Keratinocyte (primary cell): ENCODE data around the gene L3MBTL3. TPM values are rescaled to one million over a fixed set of nuclear protein-coding genes. Genes with fewer than 3 reads are reported as not detected.

Source experiments
- DNase-seq: peaks from one replicate; pipeline ENCODE4 v3.0.0-alpha.2; 2011; ENCODE audit warnings: low read depth, missing footprints, low spot score
- FAIRE-seq: peaks from 2 replicates; lab custom pipeline; 2011; peaks lifted over from hg19 to GRCh38; lab: Jason Lieb, UNC
- H2AFZ ChIP-seq: 2 replicates; pipeline ENCODE4 v1.6.0; 2012; ENCODE audit warnings: low read length, control low read depth, inconsistent platforms; ENCODE audit not compliant: control insufficient read depth
- H3K27ac ChIP-seq: 2 replicates; pipeline ENCODE4 v1.5.1; 2011; ENCODE audit warnings: low read length; ENCODE audit not compliant: control insufficient read depth, insufficient read depth
- H3K27me3 ChIP-seq: 3 replicates; pipeline ENCODE4 v1.6.0; 2011; ENCODE audit warnings: low read length; ENCODE audit not compliant: control insufficient read depth, insufficient read depth; ENCODE audit errors: extremely low read depth
- H3K36me3 ChIP-seq, 2 experiments: 2 replicates in 1 of 2; 3 replicates in 1 of 2; pipeline ENCODE4 v1.5.1; 2011; ENCODE audit warnings: low read length in 2 of 2, mild to moderate bottlenecking in 1 of 2; ENCODE audit not compliant: control insufficient read depth in 2 of 2, insufficient read depth in 2 of 2; ENCODE audit errors: extremely low read depth in 1 of 2
- H3K4me1 ChIP-seq: 3 replicates; pipeline ENCODE4 v1.5.1; 2011; ENCODE audit warnings: low read length; ENCODE audit not compliant: control insufficient read depth, insufficient read depth; ENCODE audit errors: extremely low read depth
- H3K4me2 ChIP-seq: 3 replicates; pipeline ENCODE4 v1.6.0; 2011; ENCODE audit warnings: low read depth, low read length; ENCODE audit not compliant: control insufficient read depth, insufficient read depth; ENCODE audit errors: extremely low read depth
- H3K4me3 ChIP-seq, 3 experiments: fragments of 200-600 bp in 1 of 3; sonication (generic) in 1 of 3; 2 replicates in 2 of 3; 3 replicates in 1 of 3; pipeline ENCODE4 v1.5.1; 2011 to 2016; ENCODE audit warnings: low read length in 3 of 3, mild to moderate bottlenecking in 3 of 3, control low read depth in 2 of 3, inconsistent platforms in 1 of 3, low read depth in 1 of 3, mixed read lengths in 1 of 3, mixed run types in 1 of 3, moderate library complexity in 1 of 3; ENCODE audit not compliant: control insufficient read depth in 2 of 3, insufficient read depth in 2 of 3; ENCODE audit errors: extremely low read depth in 1 of 3
- H3K79me2 ChIP-seq: 2 replicates; pipeline ENCODE4 v1.6.0; 2012; ENCODE audit warnings: low read length; ENCODE audit not compliant: control insufficient read depth, insufficient read depth
- H3K9ac ChIP-seq: 3 replicates; pipeline ENCODE4 v1.6.0; 2011; ENCODE audit warnings: low read length; ENCODE audit not compliant: control insufficient read depth, insufficient read depth; ENCODE audit errors: extremely low read depth
- H3K9me1 ChIP-seq: 3 replicates; pipeline ENCODE4 v1.6.0; 2011; ENCODE audit warnings: low read length; ENCODE audit not compliant: control insufficient read depth, insufficient read depth; ENCODE audit errors: extremely low read depth
- H3K9me3 ChIP-seq: 2 replicates; pipeline ENCODE4 v1.5.1; 2012; ENCODE audit warnings: low read depth, low read length; ENCODE audit not compliant: control insufficient read depth
- H4K20me1 ChIP-seq: 3 replicates; pipeline ENCODE4 v1.6.0; 2011; ENCODE audit warnings: low read length; ENCODE audit not compliant: control insufficient read depth, insufficient read depth; ENCODE audit errors: extremely low read depth
- EZH2 ChIP-seq: IDR thresholded peaks from one replicate; pipeline ENCODE4 v1.6.1; 2012; ENCODE audit warnings: inconsistent platforms, mild to moderate bottlenecking, low read length, moderate library complexity
- dilution Hi-C: fragments of 300-500 bp; cut with MboI; formaldehyde crosslinking; loops from one replicate; pipeline ENCODE4 v1.7.0; 2020; ENCODE audit warnings: low sequenced_read_pairs; ENCODE audit not compliant: extremely low pct_ligation_motif_present
- polyA plus RNA-seq, 5 experiments: library from polyadenylated mRNA; depleted of rRNA in 3 of 5; stranded (reverse) in 3 of 5; stranded (forward) in 1 of 5; unstranded in 1 of 5; fragments of >200 nt; gene quantifications; 1 replicate in 1 of 5; 2 replicates in 3 of 5; 3 replicates in 1 of 5; pipeline versions ENCODE4 v1.2.1 to v1.2.3, GENCODE V29; 2011 to 2012; ENCODE audit warnings: missing spikeins in 2 of 5, low read depth in 1 of 5, low replicate concordance in 1 of 5
- TF ChIP-seq, protein P1 (sequence below), 3 experiments: IDR thresholded peaks in 1 of 3; conservative IDR thresholded peaks in 1 of 3; optimal IDR thresholded peaks in 1 of 3; 2 replicates in 2 of 3; 3 replicates in 1 of 3; pipeline versions ENCODE3 to v1.5.1; 2011; ENCODE audit warnings: low read length in 3 of 3, mild to moderate bottlenecking in 3 of 3, moderate library complexity in 2 of 3, control low read depth in 1 of 3, inconsistent platforms in 1 of 3; ENCODE audit not compliant: insufficient read depth in 2 of 3; ENCODE audit errors: extremely low read depth in 1 of 3

The L3MBTL3 gene
- polyA plus RNA-seq, 1 donor (not counting 4 experiments of a cell fraction or from before 2014, with no cell fraction given): 16.6 TPM

- Histone ChIP-seq H3K4me2 (no peak overlapping the region), H3K9me1 (no peaks in the 10 kb centered on the region), H3K27ac (no peak overlapping the region), H3K9me3 (no peaks in the 10 kb centered on the region), H2AFZ (no peak overlapping the region), H3K4me3 (no peak overlapping the region), H3K9ac (no peak overlapping the region), H3K4me1 (no peaks in the 10 kb centered on the region), H4K20me1 (no peaks in the 10 kb centered on the region), H3K36me3 (no peaks in the 10 kb centered on the region), H3K27me3 (no peaks in the 10 kb centered on the region), H3K79me2 (no peaks in the 10 kb centered on the region)
- FAIRE-seq (no peak), DNase-seq (no peak)
- dilution Hi-C loops: no loop called here
- TF ChIP-seq EZH2: no peak
- TF ChIP-seq, protein P1, sequence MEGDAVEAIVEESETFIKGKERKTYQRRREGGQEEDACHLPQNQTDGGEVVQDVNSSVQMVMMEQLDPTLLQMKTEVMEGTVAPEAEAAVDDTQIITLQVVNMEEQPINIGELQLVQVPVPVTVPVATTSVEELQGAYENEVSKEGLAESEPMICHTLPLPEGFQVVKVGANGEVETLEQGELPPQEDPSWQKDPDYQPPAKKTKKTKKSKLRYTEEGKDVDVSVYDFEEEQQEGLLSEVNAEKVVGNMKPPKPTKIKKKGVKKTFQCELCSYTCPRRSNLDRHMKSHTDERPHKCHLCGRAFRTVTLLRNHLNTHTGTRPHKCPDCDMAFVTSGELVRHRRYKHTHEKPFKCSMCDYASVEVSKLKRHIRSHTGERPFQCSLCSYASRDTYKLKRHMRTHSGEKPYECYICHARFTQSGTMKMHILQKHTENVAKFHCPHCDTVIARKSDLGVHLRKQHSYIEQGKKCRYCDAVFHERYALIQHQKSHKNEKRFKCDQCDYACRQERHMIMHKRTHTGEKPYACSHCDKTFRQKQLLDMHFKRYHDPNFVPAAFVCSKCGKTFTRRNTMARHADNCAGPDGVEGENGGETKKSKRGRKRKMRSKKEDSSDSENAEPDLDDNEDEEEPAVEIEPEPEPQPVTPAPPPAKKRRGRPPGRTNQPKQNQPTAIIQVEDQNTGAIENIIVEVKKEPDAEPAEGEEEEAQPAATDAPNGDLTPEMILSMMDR (optimal IDR thresholded peaks at IDR 0.05 in 1 of 3, IDR thresholded peaks at IDR 0.05 in 1 of 3, conservative IDR thresholded peaks at IDR 0.05 in 1 of 3; ENCODE audit: extremely low read depth in 1 of 3, insufficient read depth in 2 of 3, low read length in 3 of 3): no peak
Observed at GRCh38 chr6:130162421-130162820, 144.0 kb downstream of the L3MBTL3 start.

- no peaks in the 10 kb centered on the region for H3K9me3 ChIP-seq
- no peak for FAIRE-seq
- no peak overlapping the region for H3K4me3 ChIP-seq
- no peak overlapping the region for H3K27ac ChIP-seq
- no peak overlapping the region for H3K4me2 ChIP-seq
- H2AFZ ChIP-seq: no peak overlapping the region
- H3K79me2 ChIP-seq: no peaks in the 10 kb centered on the region
- DNase-seq: no peak
- no peak overlapping the region for H3K9ac ChIP-seq
- H3K27me3 ChIP-seq: no peaks in the 10 kb centered on the region
- TF ChIP-seq, protein P1 (optimal IDR thresholded peaks at IDR 0.05 in 1 of 3, IDR thresholded peaks at IDR 0.05 in 1 of 3, conservative IDR thresholded peaks at IDR 0.05 in 1 of 3; ENCODE audit: extremely low read depth in 1 of 3, insufficient read depth in 2 of 3, low read length in 3 of 3): no peak
- no peak for TF ChIP-seq EZH2
- no peaks in the 10 kb centered on the region for H3K4me1 ChIP-seq
- H3K36me3 ChIP-seq: no peaks in the 10 kb centered on the region
- dilution Hi-C loops: no loop called here
- H3K9me1 ChIP-seq: no peaks in the 10 kb centered on the region
- no peaks in the 10 kb centered on the region for H4K20me1 ChIP-seq
Observed at GRCh38 chr6:130163266-130163665, 144.9 kb downstream of the L3MBTL3 start.
